GM23338 (cell line): ENCODE data around the gene UGDH. TPM values are rescaled to one million over a fixed set of nuclear protein-coding genes. Genes with fewer than 3 reads are reported as not detected.

ENCODE experiments used
- ATAC-seq: fragments of 200-7000 bp; cut with Tn5 transposase; 3 replicates; pipeline ENCODE4 v1.9.1; 2020
- DNase-seq: peaks from one replicate; pipeline ENCODE4 v3.0.0-alpha.2; 2015; ENCODE audit warnings: low spot score
- H2AFZ ChIP-seq: fragments of 200-600 bp; sonication (generic); 2 replicates; pipeline ENCODE4 v1.8.0; 2016; ENCODE audit warnings: antibody characterized with exemption, mild to moderate bottlenecking, moderate library complexity
- H3F3A ChIP-seq: fragments of 200-600 bp; sonication (generic); replicated peaks from 2 replicates; pipeline ENCODE4 v1.8.0; 2017; ENCODE audit warnings: antibody characterized with exemption, mixed run types, low read depth
- H3K27ac ChIP-seq: fragments of 200-600 bp; sonication (generic); 2 replicates; pipeline ENCODE4 v1.6.1; 2016; ENCODE audit warnings: low read depth
- H3K27me3 ChIP-seq: fragments of 200-600 bp; sonication (generic); 2 replicates; pipeline ENCODE4 v1.8.0; 2016; ENCODE audit warnings: mild to moderate bottlenecking, mixed run types, moderate library complexity; ENCODE audit not compliant: insufficient read depth
- H3K36me3 ChIP-seq: fragments of 200-600 bp; sonication (generic); 2 replicates; pipeline ENCODE4 v1.8.0; 2016; ENCODE audit warnings: mild to moderate bottlenecking; ENCODE audit not compliant: insufficient read depth
- H3K4me1 ChIP-seq: fragments of 200-600 bp; sonication (generic); 2 replicates; pipeline ENCODE4 v1.8.0; 2016; ENCODE audit warnings: mild to moderate bottlenecking, moderate library complexity; ENCODE audit not compliant: insufficient read depth
- H3K4me2 ChIP-seq: fragments of 200-600 bp; sonication (generic); 2 replicates; pipeline ENCODE4 v1.7.1; 2017; ENCODE audit warnings: mixed run types
- H3K4me3 ChIP-seq: fragments of 200-600 bp; sonication (generic); 2 replicates; pipeline ENCODE4 v1.6.1; 2016; ENCODE audit warnings: mixed run types
- H3K79me2 ChIP-seq: fragments of 200-600 bp; sonication (generic); replicated peaks from 2 replicates; pipeline ENCODE4 v1.8.0; 2017; ENCODE audit warnings: mild to moderate bottlenecking; ENCODE audit not compliant: insufficient read depth
- H3K9me2 ChIP-seq: fragments of 200-600 bp; sonication (generic); 2 replicates; pipeline ENCODE4 v1.8.0; 2017; ENCODE audit not compliant: insufficient read depth
- H4K20me1 ChIP-seq: fragments of 200-600 bp; sonication (generic); replicated peaks from 2 replicates; pipeline ENCODE4 v1.8.0; 2017; ENCODE audit warnings: mild to moderate bottlenecking; ENCODE audit not compliant: insufficient read depth
- H3K27ac Mint-ChIP-seq: 2 replicates; pipeline ENCODE4 v1.8.0; 2020; ENCODE audit warnings: inconsistent platforms, mild to moderate bottlenecking, moderate library complexity, mixed read lengths
- H3K27me3 Mint-ChIP-seq: 3 replicates; pipeline ENCODE4 v1.8.0; 2022; ENCODE audit warnings: low read depth, mild to moderate bottlenecking, moderate library complexity, mixed read lengths, inconsistent platforms; ENCODE audit not compliant: insufficient read depth, poor library complexity
- H3K36me3 Mint-ChIP-seq: 3 replicates; pipeline ENCODE4 v1.8.0; 2021; ENCODE audit warnings: low read depth, mild to moderate bottlenecking, inconsistent platforms, moderate library complexity, mixed read lengths
- H3K4me1 Mint-ChIP-seq: 3 replicates; pipeline ENCODE4 v1.8.0; 2020; ENCODE audit warnings: mild to moderate bottlenecking, inconsistent platforms, mixed read lengths
- H3K4me3 Mint-ChIP-seq: 3 replicates; pipeline ENCODE4 v1.8.0; 2021; ENCODE audit warnings: moderate library complexity, mild to moderate bottlenecking, inconsistent platforms, mixed read lengths
- H3K9me3 Mint-ChIP-seq: 3 replicates; pipeline ENCODE4 v1.8.0; 2020; ENCODE audit warnings: moderate library complexity, mild to moderate bottlenecking, inconsistent platforms, mixed read lengths
- CREB1 ChIP-seq: fragments of 250-450 bp; sonication (Bioruptor Pico); IDR thresholded peaks from 2 replicates; pipeline ENCODE4 v1.5.0; 2020; ENCODE audit warnings: low read depth, mild to moderate bottlenecking, moderate library complexity
- EZH2 ChIP-seq: fragments of 200-600 bp; sonication (generic); IDR thresholded peaks from one replicate; pipeline ENCODE4 v1.8.0; 2017; ENCODE audit warnings: antibody characterized with exemption, mild to moderate bottlenecking, low read depth; ENCODE audit not compliant: unreplicated experiment
- EZH2phosphoT487 ChIP-seq: fragments of 200-600 bp; sonication (generic); IDR thresholded peaks from one replicate; pipeline ENCODE4 v1.8.1; 2018; ENCODE audit warnings: antibody characterized with exemption; ENCODE audit not compliant: unreplicated experiment
- JUNB ChIP-seq: IDR thresholded peaks from one replicate; pipeline ENCODE4 v1.6.1; 2016; ENCODE audit warnings: antibody characterized with exemption; ENCODE audit not compliant: unreplicated experiment
- NANOG ChIP-seq: IDR thresholded peaks from 2 replicates; pipeline ENCODE4 v1.6.1; 2016; ENCODE audit warnings: antibody characterized with exemption, borderline replicate concordance
- REST ChIP-seq: IDR thresholded peaks from one replicate; pipeline ENCODE4 v1.6.1; 2018; ENCODE audit warnings: antibody characterized with exemption; ENCODE audit not compliant: unreplicated experiment
- ZNF462 ChIP-seq: fragments of 250-450 bp; sonication (Bioruptor Pico); IDR thresholded peaks from 2 replicates; pipeline ENCODE4 v1.5.0; 2020; ENCODE audit warnings: mild to moderate bottlenecking, moderate library complexity
- polyA plus RNA-seq: library from polyadenylated mRNA; unstranded; fragments of >200 nt; fragmentation: Nextera tagmentation; extraction: Ambion mirVana; gene quantifications from 2 replicates; pipeline ENCODE4 v1.2.1, GENCODE V29; 2016
- total RNA-seq: library from RNA; depleted of rRNA; stranded (reverse); fragments of >200 nt; shearing (Covaris generic); gene quantifications from 2 replicates; pipeline ENCODE4 v1.2.3, GENCODE V29; 2014

UGDH gene
- total and polyA plus RNA-seq, 2 experiments from 2014 or later = 48.9 to 81.3 TPM

- TF ChIP-seq REST (no peak), EZH2phosphoT487 (no peak), JUNB (no peak), NANOG (no peak)
These were observed 73.5 kb downstream of the UGDH start (continued) for GRCh38 chr4:39453738-39454137.

GRCh38 chr4:39452860-39453587 lies 74.2 kb downstream of the UGDH start:
- Mint-ChIP-seq H3K4me1 (peaks cover 35% of the 10 kb centered on the region; the same call in 2 of the 3 replicates), H3K36me3 (peaks cover 77% of the 10 kb centered on the region), H3K27me3 (peaks cover 5% of the 10 kb centered on the region), H3K9me3 (no peaks in the 10 kb centered on the region), H3K27ac (0 out of 2 replicates have a peak overlapping the region, but pooled peaks have one; percentile 24), H3K4me3 (no peak overlapping the region; the same call in 2 of the 3 replicates)
- Histone ChIP-seq H3F3A (peaks cover 79% of the 10 kb centered on the region), H3K4me1 (peaks cover 21% of the 10 kb centered on the region), H4K20me1 (peaks cover 40% of the 10 kb centered on the region), H3K4me2 (no peak overlapping the region), H3K36me3 (peaks cover 68% of the 10 kb centered on the region), H3K79me2 (peaks cover 33% of the 10 kb centered on the region), H3K27ac (peak overlapping the region; percentile 35; the same call in 1 of the 2 replicates), H3K9me2 (no peaks in the 10 kb centered on the region), H2AFZ (no peak overlapping the region), H3K27me3 (no peaks in the 10 kb centered on the region), H3K4me3 (no peak overlapping the region)
- no peak for DNase-seq
- ATAC-seq = no peak
- TF ChIP-seq EZH2 (no peak), JUNB (no peak), CREB1 (CRISPR knock-in tag) (no peak), NANOG (no peak)

GRCh38 chr4:39452153-39452859 lies 74.9 kb downstream of the UGDH start:
- Histone ChIP-seq H4K20me1 (peaks cover 38% of the 10 kb centered on the region), H2AFZ (no peak overlapping the region), H3K4me3 (no peak overlapping the region), H3F3A (peaks cover 77% of the 10 kb centered on the region), H3K4me1 (peaks cover 15% of the 10 kb centered on the region), H3K4me2 (no peak overlapping the region), H3K27ac (peak overlapping the region; percentile 57), H3K79me2 (peaks cover 25% of the 10 kb centered on the region), H3K27me3 (no peaks in the 10 kb centered on the region), H3K9me2 (no peaks in the 10 kb centered on the region), H3K36me3 (peaks cover 61% of the 10 kb centered on the region)
- H3K36me3 Mint-ChIP-seq = peaks cover 70% of the 10 kb centered on the region
- H3K27me3 Mint-ChIP-seq = peaks cover 4% of the 10 kb centered on the region
- no peaks in the 10 kb centered on the region for H3K9me3 Mint-ChIP-seq
- DNase-seq (no peak), ATAC-seq (no peak)
- peaks cover 35% of the 10 kb centered on the region; the same call in 2 of the 3 replicates for H3K4me1 Mint-ChIP-seq
- H3K27ac Mint-ChIP-seq = peak overlapping the region; percentile 39; the same call in 1 of the 2 replicates
- H3K4me3 Mint-ChIP-seq = no peak overlapping the region
- no peak for TF ChIP-seq ZNF462 (CRISPR knock-in tag)
